Measurements from ENCODE around the gene GPR22.

GRCh38 chr7:107453388-107453787 lies 16.5 kb upstream of the GPR22 start:
- TF ChIP-seq CTCF (IDR thresholded peaks at IDR 0.05; ENCODE audit: insufficient read depth, low read length) (no peak), REST (IDR thresholded peaks at IDR 0.05; ENCODE audit: insufficient replicate concordance, low read depth) (no peak), GABPA (IDR thresholded peaks at IDR 0.05; ENCODE audit: low read depth) (no peak)

Measured in HL-60 (cell line).